SW 1271 (cell line): Measurements from ENCODE around the gene NFIA.

ENCODE experiments used
- DNase-seq, 2 experiments: peaks; one replicate each; lab custom pipeline; 2025; lab: John Stamatoyannopoulos, UW

NFIA gene

DNA sequence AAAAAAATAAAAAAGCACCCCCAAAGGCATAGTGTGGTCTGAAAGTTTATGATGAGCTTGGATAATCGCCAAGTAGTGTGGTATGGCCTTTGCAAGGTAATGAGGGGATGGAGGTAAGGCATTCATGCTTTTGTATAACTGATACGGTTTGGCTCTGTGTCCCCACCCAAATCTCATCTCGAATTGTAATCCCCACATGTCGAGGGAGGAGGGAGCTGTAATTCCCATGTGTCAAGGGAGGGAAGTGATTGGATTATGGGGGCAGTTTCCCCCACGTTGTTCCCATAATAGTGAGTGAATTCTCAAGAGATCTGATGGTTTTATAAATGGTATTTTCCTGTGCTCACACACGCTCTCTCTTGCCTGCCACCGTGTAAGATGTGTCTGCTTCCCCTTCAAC, 215.5 kb downstream of the NFIA start:
- no peak for DNase-seq

DNA sequence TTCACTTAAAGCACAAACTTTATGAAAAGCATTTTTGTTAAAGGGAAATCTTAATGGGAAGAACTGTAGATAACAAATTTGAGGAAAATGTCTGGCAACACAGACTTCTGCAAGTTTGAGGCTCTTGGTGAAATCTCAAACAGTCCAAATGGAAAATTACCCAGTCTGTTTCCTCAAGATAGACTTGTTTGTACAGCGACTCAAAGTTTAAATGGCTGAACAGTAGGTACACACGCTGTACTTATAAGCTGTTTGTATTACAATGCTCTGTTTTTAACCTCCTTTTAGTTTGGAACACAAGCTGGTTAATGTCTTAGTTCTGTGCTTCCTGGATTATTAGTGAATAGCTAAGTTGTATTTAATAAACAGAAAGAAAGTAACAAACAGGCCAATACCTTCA, 217.1 kb downstream of the NFIA start:
- DNase-seq = no peak

DNA sequence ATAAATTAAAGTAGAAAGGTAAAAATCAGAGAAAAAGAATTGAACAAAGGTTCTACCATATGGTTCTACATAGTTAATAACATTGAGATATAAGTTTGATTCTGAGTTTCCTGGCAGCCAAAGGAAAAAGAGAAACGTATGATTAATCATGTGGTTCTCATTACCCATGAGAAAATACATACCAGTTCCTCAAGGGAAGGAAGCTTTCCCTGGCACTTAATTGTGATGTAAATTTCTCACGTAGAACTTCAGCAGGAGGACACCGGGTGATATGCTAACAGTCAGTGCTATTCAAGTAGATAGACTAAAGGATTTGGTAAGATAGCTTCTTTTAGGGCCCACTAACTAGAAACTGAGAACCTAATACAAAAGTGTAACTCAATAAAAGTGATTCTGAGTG, 218.5 kb downstream of the NFIA start:
- no peak for DNase-seq

DNA sequence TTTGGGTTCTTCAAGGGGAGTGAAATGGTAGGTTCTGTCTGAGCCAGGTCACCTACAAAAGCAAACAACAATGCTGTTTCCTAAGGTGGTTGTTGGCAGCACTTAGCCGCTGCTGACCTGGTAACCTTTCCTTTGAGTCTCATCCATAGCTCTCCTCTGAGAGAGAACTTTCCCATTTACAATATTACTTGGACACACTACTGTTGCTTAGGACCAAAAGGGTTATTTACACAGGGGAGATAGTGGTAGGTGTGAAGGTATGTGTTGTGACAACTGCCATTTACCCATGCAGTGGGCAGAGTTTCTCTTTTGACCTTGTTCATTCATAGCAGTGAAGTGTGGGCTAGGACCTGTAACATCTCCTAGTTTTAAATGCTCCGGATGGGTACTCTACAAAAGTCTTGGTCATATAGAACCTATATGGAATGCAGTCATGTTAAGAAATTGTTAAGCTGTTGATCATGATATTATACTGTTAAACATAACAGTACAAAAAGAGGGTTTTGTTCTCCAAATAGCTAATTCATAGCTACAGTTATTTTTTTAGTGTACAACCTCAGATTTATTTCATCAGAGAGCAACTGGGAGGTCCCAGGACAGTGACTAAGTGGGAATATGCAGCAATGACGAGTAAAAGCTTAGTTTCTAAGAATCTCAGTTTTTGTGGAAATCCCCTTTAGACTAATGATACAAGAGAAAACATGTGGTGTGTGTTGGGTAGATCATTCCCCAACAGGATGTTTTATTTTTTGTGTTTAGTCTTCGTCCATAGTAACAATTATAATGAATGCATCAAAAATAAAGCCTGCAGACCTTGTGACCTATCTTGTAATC, 219.7 kb downstream of the NFIA start:
- no peak for DNase-seq

DNA sequence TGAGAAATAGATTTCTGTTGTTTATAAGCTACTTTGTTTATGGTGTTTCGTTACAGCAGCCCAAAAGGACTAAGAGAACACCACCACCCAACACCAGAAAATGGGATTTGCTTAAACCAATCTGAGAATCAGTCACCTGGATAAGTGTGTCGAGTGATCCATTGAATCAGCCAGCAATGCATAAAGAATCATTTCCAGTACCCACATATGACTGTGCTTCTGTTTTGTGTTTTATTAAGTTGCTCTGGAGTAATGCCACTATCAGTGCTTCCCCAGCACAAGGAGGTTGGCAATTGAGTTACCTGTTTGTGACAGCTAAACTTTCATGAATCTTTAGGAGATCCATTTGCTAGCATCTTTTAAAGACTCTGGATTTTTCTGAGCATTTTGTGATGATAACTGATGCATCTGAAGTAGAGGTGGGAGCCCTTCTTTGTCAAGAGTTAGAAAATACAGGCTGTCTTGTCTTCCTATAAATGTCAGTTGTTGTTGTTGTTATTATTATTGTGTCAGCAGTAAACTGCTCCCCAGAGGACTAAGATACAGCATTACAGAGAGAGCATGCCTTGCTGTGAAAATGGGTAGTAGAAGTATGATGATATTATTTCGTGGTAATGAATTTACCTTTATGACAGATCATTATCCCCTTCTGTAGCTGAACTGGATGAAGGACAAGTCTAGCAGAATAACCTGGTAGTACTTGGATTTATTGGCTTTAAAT, 225.2 kb downstream of the NFIA start:
- no peak for DNase-seq

DNA sequence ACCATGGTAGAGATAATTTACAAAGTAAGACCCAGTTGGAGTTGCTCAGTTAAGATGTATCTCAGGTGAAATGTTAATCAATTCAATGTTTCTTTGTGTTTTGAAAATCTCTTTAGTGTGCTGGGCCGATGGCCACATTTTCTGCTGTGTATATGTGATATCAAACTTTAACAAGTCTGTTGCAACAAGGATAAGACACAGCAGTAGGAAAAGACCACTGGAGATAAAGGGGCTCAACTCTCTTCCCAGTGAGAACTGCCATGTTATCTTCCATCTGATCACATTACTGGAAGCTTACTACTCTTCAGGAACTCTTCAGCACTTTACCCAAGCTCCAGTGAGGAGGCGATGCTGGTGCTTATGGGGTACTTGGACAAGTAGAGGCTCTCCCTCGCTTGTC, 227.7 kb downstream of the NFIA start:
- DNase-seq = no peak

DNA sequence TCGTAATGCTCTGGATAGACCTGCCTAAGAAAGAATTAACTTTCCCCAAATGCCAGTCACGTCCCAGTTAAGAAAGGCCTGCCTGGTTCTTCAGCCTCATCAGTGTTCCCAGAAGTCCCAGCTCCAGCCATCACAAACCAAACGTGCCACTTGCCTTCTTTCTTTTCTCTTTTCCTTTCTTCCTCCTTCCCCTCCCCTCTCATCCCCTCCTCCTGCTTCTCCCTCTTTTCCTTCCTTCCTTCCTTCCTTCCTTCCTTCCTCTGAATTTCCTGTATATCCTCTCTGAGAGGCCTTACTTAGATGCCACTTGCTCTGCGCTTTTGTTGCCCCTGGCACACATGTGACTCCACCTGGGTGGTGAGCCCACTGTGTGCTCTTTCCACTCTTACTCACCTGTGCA, 228.2 kb downstream of the NFIA start:
- DNase-seq = no peak

DNA sequence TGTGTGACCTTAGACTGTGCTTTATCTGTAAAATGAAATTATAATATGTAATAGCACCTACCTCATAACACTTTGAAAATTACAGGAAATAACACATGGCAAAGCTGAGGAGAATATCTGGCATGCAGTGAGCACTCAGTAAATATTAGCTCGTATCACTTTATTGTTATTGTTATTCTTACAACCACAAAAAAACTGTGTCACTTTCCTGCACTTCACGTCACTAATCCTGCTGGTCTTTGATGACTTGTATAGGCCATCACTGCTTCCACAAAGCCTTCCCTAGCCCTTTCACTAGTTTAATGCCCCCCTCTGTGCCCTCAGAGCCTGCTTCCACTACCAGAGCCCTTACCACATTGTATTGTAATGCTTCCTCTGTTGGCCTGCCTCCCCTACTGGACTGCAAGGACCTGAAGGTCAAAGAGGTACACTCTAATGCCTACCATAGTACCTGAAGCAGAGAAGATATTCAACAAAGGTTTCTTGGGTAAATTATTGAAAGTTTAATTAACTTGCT, 231.6 kb downstream of the NFIA start:
- DNase-seq = no peak

DNA sequence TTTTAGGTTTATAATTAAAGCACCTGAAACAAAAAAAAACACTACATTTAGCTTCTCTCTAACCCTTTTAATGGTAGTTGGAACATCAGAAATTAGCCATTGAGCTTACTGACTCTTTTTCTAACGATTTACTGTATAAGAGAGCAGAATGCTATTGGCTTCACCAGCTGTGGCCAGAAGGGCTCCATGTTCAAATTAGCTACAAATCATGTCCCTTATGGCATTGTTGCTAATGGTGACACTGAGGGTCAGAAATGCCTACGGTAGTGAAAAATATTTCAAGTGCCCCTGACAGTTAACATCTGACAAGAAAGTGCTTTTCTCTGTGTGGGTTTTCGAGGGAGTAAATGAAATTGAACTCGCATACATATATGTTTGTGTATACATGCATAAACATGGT, 232.7 kb downstream of the NFIA start:
- no peak for DNase-seq

DNA sequence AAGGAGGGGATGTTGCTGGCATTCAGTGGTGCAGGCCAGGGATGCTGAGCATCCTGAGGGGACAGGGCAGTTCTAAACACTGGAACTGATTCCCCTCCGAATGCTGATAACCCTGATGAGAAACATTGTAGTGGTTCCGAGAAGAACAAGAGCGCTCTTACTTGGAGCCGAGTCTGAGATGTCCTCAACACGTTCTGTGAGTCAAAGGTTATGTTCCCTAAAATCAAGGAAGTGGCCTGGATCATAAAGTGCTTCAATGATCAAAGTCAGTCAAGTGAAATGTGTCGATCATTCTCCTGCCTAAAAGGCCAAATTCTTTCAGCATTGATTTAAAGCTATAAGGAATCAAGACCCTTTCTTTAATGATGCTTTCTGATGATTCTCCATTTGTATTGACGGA, 234.1 kb downstream of the NFIA start:
- DNase-seq = no peak

DNA sequence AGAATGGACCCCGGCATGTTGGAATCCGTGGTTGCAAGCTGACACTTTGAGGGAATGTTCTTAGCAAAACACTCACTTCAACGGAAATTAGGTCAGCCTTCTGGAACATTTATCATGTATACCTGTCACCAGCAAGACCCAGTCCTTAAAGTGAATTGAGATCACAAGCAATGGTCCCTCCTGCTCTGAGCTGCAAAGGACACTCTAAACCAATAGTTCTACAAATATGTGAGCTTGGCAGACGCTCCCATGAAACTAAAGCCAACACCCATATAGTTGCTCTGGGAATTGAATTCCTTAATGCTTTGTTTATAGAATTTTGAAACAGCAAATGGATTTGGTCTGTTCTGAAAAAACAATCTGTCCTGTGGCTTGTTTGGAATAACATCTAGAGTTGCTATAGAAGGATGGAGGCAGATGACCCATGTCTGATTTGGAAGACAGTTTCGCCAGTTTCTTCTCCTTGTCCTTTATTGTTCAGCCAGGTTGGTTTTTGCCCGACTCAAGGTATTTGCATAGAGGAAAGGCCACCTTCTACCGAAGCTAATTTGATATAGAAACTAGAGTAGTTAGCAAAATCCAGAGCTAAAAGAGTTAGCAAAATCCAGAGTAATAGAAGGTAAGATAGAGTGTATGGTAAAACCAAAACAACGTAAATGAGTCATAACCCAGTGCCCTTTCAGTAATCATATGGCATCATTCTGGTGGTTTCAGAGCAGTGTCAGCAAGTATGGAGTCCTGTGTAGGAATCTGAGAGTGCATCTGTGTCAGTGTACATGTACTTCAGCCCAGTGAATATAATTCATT, 236.2 kb downstream of the NFIA start:
- no peak for DNase-seq

DNA sequence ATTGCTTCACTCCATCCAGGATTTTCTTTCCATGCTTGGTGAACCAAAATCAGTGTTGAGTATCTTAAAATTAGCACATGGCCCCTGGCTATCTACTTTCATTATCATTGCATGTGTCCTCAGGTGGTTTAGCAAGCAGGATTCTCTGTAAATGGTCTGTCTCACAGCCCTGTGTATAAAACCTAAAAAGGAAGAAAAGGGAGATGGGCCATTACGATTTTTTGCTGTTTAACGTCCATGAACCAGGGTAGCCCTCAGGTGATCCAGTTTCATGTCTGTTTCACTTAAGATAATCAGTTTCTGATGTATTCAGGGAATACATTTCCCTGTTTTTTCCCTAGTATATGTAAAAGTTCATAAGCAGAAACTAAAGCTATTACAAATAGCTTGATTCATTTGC, 238.2 kb downstream of the NFIA start:
- DNase-seq = no peak

DNA sequence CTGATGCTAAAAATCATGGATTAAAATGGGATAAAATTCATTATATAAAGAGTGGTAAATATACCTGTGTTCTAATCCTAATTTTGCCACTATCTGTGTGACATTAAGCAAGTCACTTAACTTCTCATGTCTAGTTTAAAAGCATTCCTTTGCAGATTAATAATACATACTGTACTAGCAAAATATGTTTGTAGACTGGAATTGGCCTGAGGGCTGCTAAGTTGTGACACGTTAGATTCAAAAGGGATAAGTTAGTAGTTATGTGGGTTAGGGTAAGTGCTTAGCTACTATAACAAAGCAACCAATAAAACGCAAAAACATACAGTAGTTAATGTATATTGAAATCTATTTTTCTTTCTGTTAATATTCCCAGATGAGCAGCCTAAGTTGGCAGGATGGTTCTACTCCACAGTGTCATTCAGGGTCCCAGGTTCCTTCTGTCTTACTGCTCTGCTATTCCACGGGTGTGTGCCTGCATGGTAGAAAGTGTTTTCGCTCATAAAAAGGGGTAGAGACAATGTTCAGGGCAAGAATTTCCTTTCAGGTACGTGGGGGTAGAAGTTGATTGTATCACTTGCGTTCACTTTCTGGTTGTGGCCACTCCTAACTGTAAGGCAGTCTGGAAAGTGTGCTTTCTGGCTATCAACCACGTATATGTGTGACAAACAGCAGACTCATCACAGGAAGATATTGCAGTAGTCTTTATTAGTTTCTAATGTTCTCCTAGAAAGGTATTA, 239.8 kb downstream of the NFIA start:
- DNase-seq = no peak

DNA sequence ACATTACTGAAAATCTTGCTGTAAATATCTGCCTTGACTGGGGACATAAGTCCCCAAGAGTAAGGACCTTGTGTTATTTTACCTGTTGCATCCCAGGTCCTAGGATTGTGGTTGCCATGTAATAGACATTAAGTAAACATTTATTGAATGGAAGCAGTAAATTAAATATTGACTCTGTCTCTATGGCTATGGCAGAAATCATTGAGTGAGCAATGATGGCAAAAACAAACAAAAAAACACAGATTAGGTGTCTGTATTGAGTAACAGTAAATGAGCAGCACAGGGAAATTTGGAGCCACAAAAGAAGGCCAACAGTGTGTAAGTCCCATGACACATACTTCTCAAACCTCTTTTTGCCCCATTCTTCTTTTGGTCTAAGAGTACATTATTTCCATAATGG, 240.4 kb downstream of the NFIA start:
- DNase-seq = no peak

DNA sequence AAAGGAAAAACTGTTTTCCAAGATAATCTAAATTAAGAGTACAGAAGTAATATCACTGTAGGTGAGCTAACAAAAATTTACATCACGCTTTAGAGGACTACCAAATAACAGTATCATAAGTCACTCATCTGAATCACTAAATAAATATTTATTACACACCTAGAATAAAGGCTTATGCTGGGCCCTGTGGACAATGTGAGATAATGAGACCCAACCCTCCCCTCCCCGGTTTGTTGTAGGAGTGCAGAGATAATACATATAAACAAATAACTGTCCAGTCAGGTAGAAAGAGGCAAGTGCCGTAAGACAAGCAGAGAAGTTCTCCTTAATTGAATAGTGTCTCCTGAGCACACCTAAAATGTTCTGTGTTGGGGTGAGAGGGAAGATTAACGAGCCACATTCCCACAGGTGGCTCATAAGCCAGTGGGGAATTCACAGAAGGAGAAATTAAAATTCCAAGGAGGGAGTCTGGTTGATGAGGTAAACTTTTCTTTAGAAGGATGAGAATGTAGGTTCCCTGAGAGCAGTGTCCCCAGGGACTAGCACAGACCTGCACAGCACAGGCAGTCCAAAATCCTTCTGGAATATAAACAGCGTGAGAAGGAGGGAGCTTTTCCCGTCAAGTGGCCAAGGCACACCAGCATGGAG, 241.4 kb downstream of the NFIA start:
- no peak for DNase-seq

DNA sequence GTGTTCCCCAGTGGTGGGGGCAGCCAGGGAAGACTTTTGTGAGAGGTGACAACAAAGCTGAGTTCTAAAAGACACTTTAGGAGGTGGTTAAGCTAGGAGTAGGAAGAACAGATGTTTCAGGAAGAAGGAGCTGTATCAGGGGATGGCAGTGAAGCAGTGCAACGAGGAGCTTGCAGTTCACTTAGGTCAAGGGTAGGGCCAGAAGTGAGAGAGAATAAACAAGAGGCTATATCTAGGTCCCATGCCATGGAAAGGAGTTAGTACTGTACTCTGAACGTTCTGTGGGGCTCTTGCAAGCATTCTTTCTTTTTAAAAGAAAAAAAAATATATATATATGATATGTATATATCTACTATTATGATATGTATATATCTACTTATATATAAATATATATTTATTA, 244.4 kb downstream of the NFIA start:
- DNase-seq = no peak

DNA sequence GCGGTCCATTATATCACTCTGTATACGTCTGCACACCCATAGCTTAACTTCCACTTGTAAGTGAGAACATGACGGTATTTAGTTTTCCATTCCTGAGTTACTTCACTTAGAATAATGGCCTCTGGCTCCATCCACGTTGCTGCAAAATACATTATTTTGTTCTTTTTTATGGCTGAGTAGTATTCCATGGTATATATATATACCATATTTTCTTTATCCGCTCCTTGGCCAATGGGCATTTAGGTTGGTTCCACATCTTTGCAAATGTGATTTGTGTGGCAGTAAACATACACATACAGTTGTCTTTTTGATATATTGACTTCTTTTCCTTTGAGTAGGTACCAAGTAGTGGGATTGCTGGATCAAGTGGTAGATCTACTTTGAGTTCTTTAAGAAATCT, 245.1 kb downstream of the NFIA start:
- no peak for DNase-seq

DNA sequence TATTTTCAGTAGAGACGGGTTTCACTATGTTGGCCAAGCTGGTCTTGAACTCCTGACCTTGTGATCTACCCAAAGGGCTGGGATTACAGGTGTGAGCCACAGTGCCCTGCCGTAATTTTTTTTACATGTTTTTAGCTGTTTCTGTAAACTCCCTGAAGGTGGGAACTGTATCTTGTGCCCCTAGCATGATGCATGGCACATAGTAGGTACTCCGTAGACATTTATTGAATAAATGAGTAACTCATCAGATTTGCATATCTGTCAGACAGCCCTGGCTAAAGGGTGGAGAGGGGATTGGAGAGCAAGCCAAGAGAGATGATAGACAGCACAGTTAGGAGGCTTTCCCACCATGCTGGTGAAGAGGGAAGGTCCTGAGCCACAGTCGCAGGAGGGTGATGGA, 247.2 kb downstream of the NFIA start:
- DNase-seq = no peak

DNA sequence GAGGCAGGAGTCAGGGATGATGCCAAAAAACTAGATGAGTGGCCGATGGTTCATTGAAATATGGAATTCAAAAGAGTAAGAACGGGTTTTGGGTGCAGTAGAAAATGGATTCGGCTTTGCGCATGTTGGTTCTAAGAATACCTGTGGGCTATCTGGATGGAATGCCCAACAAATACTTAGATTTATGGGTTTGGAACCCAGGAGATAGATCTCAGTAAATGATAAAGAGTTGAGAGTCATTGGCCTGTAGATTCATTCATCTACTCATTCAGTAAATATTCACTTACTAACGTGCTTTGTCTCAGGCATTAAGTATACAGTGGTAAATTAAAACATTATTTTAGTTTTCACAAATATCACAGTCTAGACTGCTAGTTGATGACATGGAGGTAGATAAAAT, 247.7 kb downstream of the NFIA start:
- no peak for DNase-seq

DNA sequence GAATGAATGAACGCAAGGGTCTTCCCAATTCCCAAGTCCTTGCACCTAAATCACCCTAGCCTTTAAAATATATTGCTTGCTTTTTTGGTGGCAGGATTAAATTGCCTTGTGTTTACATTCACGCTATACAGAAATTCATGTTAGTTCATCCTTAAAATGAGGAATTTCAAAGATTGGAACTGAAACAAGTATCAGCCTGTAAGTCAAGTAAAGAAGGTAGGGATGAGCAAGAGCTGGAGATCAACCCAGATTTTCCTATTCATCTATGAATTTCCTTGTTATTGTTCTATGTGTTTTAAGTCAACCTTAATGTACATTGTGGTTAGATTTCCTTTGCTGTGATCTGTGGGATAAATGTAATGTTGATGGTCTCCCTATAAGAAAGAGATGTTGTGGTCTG, 248.2 kb downstream of the NFIA start:
- DNase-seq = no peak

DNA sequence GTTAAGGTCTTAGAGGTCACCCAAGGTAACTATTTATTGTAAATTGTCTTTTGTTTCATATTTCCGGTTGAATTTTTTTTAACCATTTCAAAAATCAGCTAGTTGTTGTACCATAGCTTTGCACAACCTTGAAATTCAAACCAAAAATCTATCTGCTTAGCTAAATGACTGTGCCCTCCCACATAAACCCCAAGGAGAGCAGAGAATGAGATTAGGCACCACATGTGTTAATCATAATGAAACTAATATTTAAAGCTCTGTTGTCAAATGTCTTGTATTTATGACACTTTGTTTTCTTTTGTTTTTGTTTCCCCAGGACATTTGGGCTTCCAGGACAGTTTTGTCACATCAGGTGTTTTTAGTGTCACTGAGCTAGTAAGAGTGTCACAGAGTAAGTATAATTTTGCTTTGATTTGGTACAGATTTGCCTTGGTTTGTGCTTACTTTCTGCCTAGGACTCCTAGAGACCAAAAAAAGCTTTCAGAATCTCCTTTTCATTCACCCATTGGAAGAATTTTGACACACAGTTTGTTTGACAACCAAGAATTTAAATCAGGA, 249.9 kb downstream of the NFIA start:
- no peak for DNase-seq
